HEK293 (cell line): Measurements from ENCODE around the gene ERP29.

Experiments used
- BCL11A ChIP-seq: fragments of 450-650 bp; formaldehyde crosslinking; IDR thresholded peaks from 2 replicates; pipeline ENCODE4 v1.5.1; 2016; ENCODE audit warnings: low read depth, missing biosample characterization, missing genetic modification characterization
- HOXD13 ChIP-seq: sonication (generic); formaldehyde crosslinking; IDR thresholded peaks from 2 replicates; pipeline ENCODE4 v1.8.0; 2022; ENCODE audit warnings: missing genetic modification reagents, borderline replicate concordance
- KLF1 ChIP-seq: fragments of 450-650 bp; formaldehyde crosslinking; IDR thresholded peaks from 2 replicates; pipeline ENCODE4 v1.5.1; 2016; ENCODE audit warnings: missing biosample characterization, missing genetic modification characterization
- ZFP69B ChIP-seq: fragments of 450-650 bp; formaldehyde crosslinking; IDR thresholded peaks from 2 replicates; pipeline ENCODE4 v1.5.1; 2016; ENCODE audit warnings: missing biosample characterization, missing genetic modification characterization
- ZNF10 ChIP-seq: fragments of 450-650 bp; formaldehyde crosslinking; IDR thresholded peaks from 2 replicates; pipeline ENCODE4 v1.5.1; 2017; ENCODE audit warnings: missing biosample characterization, missing genetic modification characterization
- ZNF155 ChIP-seq: fragments of 450-650 bp; formaldehyde crosslinking; IDR thresholded peaks from 2 replicates; pipeline ENCODE4 v1.5.1; 2016; ENCODE audit warnings: missing biosample characterization, missing genetic modification characterization
- ZNF169 ChIP-seq: fragments of 450-650 bp; formaldehyde crosslinking; IDR thresholded peaks from 2 replicates; pipeline ENCODE4 v1.5.1; 2016; ENCODE audit warnings: missing biosample characterization, missing genetic modification characterization
- ZNF202 ChIP-seq: fragments of 450-650 bp; formaldehyde crosslinking; IDR thresholded peaks from 2 replicates; pipeline ENCODE4 v1.5.1; 2016; ENCODE audit warnings: missing biosample characterization, missing genetic modification characterization, borderline replicate concordance
- ZNF211 ChIP-seq: fragments of 450-650 bp; formaldehyde crosslinking; IDR thresholded peaks from 2 replicates; pipeline ENCODE4 v1.5.1; 2016; ENCODE audit warnings: low read depth, missing biosample characterization, missing genetic modification characterization
- ZNF24 ChIP-seq: fragments of 450-650 bp; formaldehyde crosslinking; IDR thresholded peaks from 2 replicates; pipeline ENCODE4 v1.5.1; 2016; ENCODE audit warnings: missing biosample characterization, missing genetic modification characterization
- ZNF354C ChIP-seq: fragments of 450-650 bp; formaldehyde crosslinking; IDR thresholded peaks from 2 replicates; pipeline ENCODE4 v1.5.1; 2016; ENCODE audit warnings: missing biosample characterization, missing genetic modification characterization, low read depth, borderline replicate concordance
- ZNF473 ChIP-seq: fragments of 450-650 bp; formaldehyde crosslinking; IDR thresholded peaks from 2 replicates; pipeline ENCODE4 v1.5.1; 2017; ENCODE audit warnings: missing biosample characterization, missing genetic modification characterization
- ZNF513 ChIP-seq: fragments of 450-650 bp; IDR thresholded peaks from 2 replicates; pipeline ENCODE4 v1.5.1; 2018; ENCODE audit warnings: missing biosample characterization, missing genetic modification characterization
- ZNF514 ChIP-seq: fragments of 450-650 bp; formaldehyde crosslinking; IDR thresholded peaks from 2 replicates; pipeline ENCODE4 v1.5.1; 2016; ENCODE audit warnings: missing biosample characterization, missing genetic modification characterization
- ZNF549 ChIP-seq: fragments of 450-650 bp; IDR thresholded peaks from 2 replicates; pipeline ENCODE4 v1.5.1; 2018; ENCODE audit warnings: missing biosample characterization, missing genetic modification characterization, mild to moderate bottlenecking, inconsistent platforms, moderate library complexity
- ZNF561 ChIP-seq: fragments of 450-650 bp; IDR thresholded peaks from 2 replicates; pipeline ENCODE4 v1.5.1; 2018; ENCODE audit warnings: missing biosample characterization, missing genetic modification characterization, borderline replicate concordance
- ZNF792 ChIP-seq: fragments of 450-650 bp; formaldehyde crosslinking; IDR thresholded peaks from 2 replicates; pipeline ENCODE4 v1.5.1; 2016; ENCODE audit warnings: missing biosample characterization, missing genetic modification characterization
- ZNF837 ChIP-seq: fragments of 450-650 bp; formaldehyde crosslinking; IDR thresholded peaks from 2 replicates; pipeline ENCODE4 v1.5.1; 2016; ENCODE audit warnings: missing biosample characterization, missing genetic modification characterization
- ZSCAN4 ChIP-seq: fragments of 450-650 bp; formaldehyde crosslinking; IDR thresholded peaks from 2 replicates; pipeline ENCODE4 v1.5.1; 2017; ENCODE audit warnings: missing biosample characterization, missing genetic modification characterization
- TF ChIP-seq, protein P1 (sequence below): fragments of 450-650 bp; formaldehyde crosslinking; IDR thresholded peaks from 2 replicates; pipeline ENCODE4 v1.5.1; 2016; ENCODE audit warnings: missing biosample characterization, missing genetic modification characterization
- TF ChIP-seq, protein P2 (sequence below): fragments of 450-650 bp; formaldehyde crosslinking; IDR thresholded peaks from 2 replicates; pipeline ENCODE4 v1.5.1; 2016; ENCODE audit warnings: missing biosample characterization, missing genetic modification characterization
- TF ChIP-seq, protein P3 (sequence below): fragments of 450-650 bp; formaldehyde crosslinking; IDR thresholded peaks from 2 replicates; pipeline ENCODE4 v1.5.1; 2016; ENCODE audit warnings: missing biosample characterization, missing genetic modification characterization
- TF ChIP-seq, protein P4 (sequence below): fragments of 450-650 bp; formaldehyde crosslinking; IDR thresholded peaks from 2 replicates; pipeline ENCODE4 v1.5.1; 2016; ENCODE audit warnings: missing biosample characterization, missing genetic modification characterization, borderline replicate concordance
- TF ChIP-seq, protein P5 (sequence below): fragments of 450-650 bp; formaldehyde crosslinking; IDR thresholded peaks from 2 replicates; pipeline ENCODE4 v1.5.1; 2016; ENCODE audit warnings: missing biosample characterization, missing genetic modification characterization
- TF ChIP-seq, protein P6 (sequence below): IDR thresholded peaks from 2 replicates; pipeline ENCODE4 v1.6.1; 2011; ENCODE audit warnings: mild to moderate bottlenecking, low read depth, low read length, borderline replicate concordance

Gene ERP29

DNA sequence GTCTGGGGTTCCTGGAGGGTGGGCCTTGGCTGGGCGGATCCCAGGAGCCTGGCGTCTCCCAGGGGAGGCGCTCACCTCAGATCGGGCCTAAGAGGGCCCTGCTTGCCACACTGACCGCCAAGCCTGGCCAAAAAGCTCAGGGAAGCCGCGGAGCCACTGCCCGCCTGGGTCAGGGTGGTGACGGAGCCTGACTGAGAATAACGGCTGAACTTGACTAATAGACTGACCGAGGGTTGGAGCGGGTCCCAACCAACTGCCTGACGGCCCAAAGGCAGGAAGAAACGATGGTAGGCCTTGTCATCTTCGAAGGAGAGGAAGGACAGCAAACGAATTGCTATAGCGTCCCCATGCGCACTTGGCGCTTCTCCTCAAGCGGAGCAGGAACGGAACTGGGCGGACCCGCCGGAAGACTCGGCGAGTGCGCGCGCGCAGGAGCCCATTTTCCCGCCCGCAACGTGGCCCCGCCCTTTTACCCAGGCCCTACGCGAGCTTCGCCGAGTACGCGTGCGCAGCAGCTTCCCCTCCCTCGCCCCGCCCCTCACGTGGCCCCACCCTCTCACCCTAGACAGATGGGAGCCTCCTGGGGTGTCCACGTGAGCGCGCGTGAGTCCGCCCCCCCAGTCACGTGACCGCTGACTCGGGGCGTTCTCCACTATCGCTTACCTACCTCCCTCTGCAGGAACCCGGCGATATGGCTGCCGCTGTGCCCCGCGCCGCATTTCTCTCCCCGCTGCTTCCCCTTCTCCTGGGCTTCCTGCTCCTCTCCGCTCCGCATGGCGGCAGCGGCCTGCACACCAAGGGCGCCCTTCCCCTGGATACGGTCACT is at the start of gene ERP29, which contains the start of gene TMEM116 (continued):
- TF ChIP-seq, protein P1, sequence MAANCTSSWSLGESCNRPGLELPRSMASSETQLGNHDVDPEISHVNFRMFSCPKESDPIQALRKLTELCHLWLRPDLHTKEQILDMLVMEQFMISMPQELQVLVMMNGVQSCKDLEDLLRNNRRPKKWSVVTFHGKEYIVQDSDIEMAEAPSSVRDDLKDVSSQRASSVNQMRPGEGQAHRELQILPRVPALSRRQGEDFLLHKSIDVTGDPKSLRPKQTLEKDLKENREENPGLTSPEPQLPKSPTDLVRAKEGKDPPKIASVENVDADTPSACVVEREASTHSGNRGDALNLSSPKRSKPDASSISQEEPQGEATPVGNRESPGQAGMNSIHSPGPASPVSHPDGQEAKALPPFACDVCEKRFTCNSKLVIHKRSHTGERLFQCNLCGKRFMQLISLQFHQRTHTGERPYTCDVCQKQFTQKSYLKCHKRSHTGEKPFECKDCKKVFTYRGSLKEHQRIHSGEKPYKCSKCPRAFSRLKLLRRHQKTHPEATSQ (tag by site-specific recombination), result 0 out of 2 replicates have a peak, but pooled peaks have one; percentile 36
- TF ChIP-seq HOXD13 (CRISPR knock-in tag) (no peak), ZNF473 (no peak), ZFP69B (tag by site-specific recombination) (no peak; the same call in 1 of the 2 replicates), ZNF169 (tag by site-specific recombination) (no peak), ZNF202 (tag by site-specific recombination) (no peak), ZNF354C (tag by site-specific recombination) (no peak), ZNF549 (tag by site-specific recombination) (no peak), KLF1 (peak; percentile 96), ZNF792 (tag by site-specific recombination) (peak; percentile 48; the same call in 1 of the 2 replicates), ZNF514 (tag by site-specific recombination) (no peak), ZNF10 (0 out of 2 replicates have a peak, but pooled peaks have one; percentile 49), ZNF561 (tag by site-specific recombination) (peak; percentile 57), ZSCAN4 (peak; percentile 29; the same call in 1 of the 2 replicates), ZNF513 (tag by site-specific recombination) (peak; percentile 57; the same call in 1 of the 2 replicates), ZNF24 (tag by site-specific recombination) (peak; percentile 57), ZNF211 (no peak), BCL11A (tag by site-specific recombination) (no peak), ZNF837 (tag by site-specific recombination) (no peak), ZNF155 (tag by site-specific recombination) (no peak)
- TF ChIP-seq, protein P2, sequence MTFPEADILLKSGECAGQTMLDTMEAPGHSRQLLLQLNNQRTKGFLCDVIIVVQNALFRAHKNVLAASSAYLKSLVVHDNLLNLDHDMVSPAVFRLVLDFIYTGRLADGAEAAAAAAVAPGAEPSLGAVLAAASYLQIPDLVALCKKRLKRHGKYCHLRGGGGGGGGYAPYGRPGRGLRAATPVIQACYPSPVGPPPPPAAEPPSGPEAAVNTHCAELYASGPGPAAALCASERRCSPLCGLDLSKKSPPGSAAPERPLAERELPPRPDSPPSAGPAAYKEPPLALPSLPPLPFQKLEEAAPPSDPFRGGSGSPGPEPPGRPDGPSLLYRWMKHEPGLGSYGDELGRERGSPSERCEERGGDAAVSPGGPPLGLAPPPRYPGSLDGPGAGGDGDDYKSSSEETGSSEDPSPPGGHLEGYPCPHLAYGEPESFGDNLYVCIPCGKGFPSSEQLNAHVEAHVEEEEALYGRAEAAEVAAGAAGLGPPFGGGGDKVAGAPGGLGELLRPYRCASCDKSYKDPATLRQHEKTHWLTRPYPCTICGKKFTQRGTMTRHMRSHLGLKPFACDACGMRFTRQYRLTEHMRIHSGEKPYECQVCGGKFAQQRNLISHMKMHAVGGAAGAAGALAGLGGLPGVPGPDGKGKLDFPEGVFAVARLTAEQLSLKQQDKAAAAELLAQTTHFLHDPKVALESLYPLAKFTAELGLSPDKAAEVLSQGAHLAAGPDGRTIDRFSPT (tag by site-specific recombination), result peak; percentile 24; the same call in 1 of the 2 replicates
- TF ChIP-seq, protein P3, sequence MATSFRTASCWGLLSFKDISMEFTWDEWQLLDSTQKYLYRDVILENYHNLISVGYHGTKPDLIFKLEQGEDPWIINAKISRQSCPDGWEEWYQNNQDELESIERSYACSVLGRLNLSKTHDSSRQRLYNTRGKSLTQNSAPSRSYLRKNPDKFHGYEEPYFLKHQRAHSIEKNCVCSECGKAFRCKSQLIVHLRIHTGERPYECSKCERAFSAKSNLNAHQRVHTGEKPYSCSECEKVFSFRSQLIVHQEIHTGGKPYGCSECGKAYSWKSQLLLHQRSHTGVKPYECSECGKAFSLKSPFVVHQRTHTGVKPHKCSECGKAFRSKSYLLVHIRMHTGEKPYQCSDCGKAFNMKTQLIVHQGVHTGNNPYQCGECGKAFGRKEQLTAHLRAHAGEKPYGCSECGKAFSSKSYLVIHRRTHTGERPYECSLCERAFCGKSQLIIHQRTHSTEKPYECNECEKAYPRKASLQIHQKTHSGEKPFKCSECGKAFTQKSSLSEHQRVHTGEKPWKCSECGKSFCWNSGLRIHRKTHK (tag by site-specific recombination), result no peak
- TF ChIP-seq, protein P4, sequence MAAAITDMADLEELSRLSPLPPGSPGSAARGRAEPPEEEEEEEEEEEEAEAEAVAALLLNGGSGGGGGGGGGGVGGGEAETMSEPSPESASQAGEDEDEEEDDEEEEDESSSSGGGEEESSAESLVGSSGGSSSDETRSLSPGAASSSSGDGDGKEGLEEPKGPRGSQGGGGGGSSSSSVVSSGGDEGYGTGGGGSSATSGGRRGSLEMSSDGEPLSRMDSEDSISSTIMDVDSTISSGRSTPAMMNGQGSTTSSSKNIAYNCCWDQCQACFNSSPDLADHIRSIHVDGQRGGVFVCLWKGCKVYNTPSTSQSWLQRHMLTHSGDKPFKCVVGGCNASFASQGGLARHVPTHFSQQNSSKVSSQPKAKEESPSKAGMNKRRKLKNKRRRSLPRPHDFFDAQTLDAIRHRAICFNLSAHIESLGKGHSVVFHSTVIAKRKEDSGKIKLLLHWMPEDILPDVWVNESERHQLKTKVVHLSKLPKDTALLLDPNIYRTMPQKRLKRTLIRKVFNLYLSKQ (tag by site-specific recombination), result no peak
- TF ChIP-seq, protein P5, sequence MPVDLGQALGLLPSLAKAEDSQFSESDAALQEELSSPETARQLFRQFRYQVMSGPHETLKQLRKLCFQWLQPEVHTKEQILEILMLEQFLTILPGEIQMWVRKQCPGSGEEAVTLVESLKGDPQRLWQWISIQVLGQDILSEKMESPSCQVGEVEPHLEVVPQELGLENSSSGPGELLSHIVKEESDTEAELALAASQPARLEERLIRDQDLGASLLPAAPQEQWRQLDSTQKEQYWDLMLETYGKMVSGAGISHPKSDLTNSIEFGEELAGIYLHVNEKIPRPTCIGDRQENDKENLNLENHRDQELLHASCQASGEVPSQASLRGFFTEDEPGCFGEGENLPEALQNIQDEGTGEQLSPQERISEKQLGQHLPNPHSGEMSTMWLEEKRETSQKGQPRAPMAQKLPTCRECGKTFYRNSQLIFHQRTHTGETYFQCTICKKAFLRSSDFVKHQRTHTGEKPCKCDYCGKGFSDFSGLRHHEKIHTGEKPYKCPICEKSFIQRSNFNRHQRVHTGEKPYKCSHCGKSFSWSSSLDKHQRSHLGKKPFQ, result no peak
- TF ChIP-seq, protein P6, sequence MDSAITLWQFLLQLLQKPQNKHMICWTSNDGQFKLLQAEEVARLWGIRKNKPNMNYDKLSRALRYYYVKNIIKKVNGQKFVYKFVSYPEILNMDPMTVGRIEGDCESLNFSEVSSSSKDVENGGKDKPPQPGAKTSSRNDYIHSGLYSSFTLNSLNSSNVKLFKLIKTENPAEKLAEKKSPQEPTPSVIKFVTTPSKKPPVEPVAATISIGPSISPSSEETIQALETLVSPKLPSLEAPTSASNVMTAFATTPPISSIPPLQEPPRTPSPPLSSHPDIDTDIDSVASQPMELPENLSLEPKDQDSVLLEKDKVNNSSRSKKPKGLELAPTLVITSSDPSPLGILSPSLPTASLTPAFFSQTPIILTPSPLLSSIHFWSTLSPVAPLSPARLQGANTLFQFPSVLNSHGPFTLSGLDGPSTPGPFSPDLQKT, result no peak
